GM21723 (cell line): Measurements from ENCODE around the gene PODN.

ENCODE experiments used
- ATAC-seq: cut with Tn5 transposase; IDR thresholded peaks from one replicate; pipeline ENCODE4 v1.9.1; 2021; ENCODE audit warnings: mild to moderate bottlenecking, moderate library complexity; ENCODE audit not compliant: unreplicated experiment

Gene PODN

GRCh38 chr1:53050310-53050709 lies 11.7 kb upstream of the PODN start:
- ATAC-seq = no peak

GRCh38 chr1:53051676-53052075 lies 10.3 kb upstream of the PODN start:
- no peak for ATAC-seq

GRCh38 chr1:53057127-53057526 lies 4.9 kb upstream of the PODN start:
- ATAC-seq = no peak

DNA sequence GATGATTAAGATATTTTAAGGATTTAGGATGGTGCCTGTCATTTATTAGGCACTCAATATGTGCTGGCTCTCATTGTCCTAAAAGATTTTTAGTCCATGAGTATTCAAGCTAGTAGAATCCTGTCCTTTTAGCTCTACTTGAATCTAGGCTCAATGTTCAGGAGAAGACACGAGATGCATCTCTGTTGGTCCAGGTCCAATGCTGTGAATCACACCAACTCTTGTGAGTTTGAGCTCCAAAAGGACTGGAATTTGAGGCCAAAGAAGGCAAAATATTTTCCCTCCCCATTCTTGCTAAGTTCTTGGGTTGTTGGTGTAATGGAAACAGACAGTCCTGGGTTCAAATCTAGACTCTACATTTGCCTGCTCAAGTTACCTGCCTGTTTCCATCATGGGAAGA lies 1.4 kb upstream of the PODN start:
- ATAC-seq = no peak

- no peak for ATAC-seq
Measured at GRCh38 chr1:53061123-53061858, 722 bp upstream of the PODN start.

DNA sequence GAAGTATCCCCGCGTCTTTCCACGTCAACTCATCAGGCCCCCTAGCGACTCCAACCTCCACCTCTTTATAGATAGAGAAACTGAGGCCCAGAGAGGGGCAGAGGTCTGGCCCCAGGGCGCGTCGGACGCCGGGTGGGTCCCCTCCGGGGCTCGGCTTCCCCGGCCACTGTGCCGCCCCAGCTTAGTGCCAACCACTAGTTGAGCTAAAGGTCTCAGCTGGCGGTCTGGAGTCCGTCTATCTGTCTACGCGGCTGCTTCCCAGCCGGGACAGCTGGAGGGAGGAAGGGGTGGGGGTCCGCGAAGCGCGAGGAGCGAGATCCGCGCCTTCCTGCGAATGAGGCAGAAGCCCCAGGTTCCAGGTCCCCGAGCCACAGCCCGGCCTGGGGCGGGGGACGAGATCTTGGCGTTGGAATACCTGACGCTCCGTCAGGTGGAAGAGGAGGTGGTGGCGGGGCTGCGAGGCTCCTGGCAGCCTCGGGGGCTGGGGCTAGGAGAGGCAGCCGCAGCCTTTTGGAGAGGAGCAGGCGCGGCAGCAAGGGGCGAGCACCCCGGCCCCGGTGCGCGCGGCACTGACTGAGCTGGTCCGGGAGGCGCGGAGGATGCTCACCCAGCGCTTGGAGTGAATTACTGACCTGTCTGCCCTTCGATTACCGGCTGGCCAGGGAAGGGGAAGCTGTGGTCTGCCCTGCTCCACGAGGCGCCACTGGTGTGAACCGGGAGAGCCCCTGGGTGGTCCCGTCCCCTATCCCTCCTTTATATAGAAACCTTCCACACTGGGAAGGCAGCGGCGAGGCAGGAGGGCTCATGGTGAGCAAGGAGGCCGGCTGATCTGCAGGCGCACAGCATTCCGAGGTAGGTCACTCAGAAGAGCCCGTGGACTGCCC lies 937 bp downstream of the PODN start:
- ATAC-seq = no peak

GRCh38 chr1:53063744-53064515 lies 1.9 kb downstream of the PODN start:
- no peak for ATAC-seq

DNA sequence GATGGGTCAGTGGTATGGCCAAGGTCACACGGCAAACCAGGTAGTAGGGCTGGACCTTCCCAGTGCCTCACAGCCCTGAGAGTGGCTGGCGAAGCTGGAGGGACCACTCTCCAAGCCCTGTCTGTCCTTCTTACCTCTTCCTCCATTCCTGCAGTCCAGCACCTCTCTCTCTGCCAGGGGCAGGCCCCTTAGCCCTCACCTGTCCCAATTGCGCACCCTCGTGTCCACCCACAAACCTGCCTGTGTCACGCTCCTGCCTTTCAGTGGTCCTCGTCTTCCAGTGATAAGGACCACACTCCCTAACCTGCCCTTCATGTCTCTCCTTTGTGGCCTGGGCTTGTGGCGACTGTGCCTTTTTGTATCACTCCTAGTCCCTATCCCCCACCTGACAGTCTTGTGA lies 3.4 kb downstream of the PODN start:
- ATAC-seq = no peak

DNA sequence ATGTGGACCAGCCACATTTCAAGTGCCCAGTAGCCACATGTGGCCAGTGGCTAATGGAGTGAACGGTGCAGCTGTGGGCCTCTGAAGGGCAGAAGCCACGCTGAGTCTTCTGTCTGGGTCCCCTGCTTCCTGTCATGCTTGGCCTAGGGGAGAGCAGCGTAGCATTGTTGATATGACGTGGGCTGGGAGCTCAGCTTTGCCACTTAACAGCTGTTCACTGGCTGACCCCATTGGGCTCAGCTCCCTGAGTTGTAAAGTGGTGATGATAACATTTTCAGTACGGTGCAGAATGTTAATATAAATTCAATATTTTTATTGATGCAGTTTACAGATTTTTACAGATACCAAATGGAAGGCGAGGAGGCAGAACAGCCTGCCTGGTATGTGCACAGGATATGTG lies 4.5 kb downstream of the PODN start:
- no peak for ATAC-seq

GRCh38 chr1:53066891-53067738 lies 5.1 kb downstream of the PODN start:
- ATAC-seq = no peak

- no peak for ATAC-seq
Measured at GRCh38 chr1:53067886-53068285, 5.9 kb downstream of the PODN start.

GRCh38 chr1:53068314-53069099 lies 6.5 kb downstream of the PODN start:
- ATAC-seq = no peak

- no peak for ATAC-seq
Measured at GRCh38 chr1:53069265-53069662, 7.3 kb downstream of the PODN start.

DNA sequence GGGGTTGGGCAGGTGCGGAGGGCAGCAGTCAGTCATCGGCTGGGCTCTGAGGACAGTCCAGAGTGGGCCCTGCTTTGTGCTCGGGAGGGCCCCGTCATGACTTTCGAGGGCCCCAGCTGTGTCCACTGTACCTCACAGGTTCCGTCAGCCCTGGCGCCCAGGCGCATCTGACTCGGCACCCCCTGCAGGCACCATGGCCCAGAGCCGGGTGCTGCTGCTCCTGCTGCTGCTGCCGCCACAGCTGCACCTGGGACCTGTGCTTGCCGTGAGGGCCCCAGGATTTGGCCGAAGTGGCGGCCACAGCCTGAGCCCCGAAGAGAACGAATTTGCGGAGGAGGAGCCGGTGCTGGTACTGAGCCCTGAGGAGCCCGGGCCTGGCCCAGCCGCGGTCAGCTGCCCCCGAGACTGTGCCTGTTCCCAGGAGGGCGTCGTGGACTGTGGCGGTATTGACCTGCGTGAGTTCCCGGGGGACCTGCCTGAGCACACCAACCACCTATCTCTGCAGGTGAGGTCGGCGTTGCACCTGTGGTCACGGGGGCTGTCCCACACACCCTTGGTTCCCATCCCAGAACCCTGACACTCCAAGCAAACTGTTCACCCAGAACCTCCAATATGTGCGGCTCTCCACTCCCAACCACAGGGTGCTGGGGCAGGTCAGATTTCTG lies 7.8 kb downstream of the PODN start:
- no peak for ATAC-seq

DNA sequence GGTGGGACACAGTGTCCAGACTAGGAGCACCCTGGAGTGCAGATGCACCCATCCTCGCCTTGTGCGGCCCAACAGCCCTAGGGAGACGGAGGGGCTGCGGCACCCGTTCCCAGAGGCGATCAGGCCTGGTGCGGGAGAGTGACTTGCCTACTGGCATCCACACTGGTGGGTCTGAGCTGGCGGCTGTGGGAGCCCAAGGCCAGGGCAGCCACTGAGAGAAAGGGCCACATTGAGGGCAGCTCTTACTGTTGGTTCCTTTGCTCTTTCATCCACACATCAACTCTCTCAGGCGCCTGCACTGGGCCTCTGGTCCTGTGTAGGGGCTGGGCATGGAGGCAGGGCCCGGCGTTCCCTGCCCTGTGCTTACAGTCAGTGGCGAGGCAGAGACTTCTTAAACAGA lies 8.6 kb downstream of the PODN start:
- no peak for ATAC-seq

GRCh38 chr1:53071167-53071865 lies 9.3 kb downstream of the PODN start:
- ATAC-seq = no peak

GRCh38 chr1:53071915-53072314 lies 9.9 kb downstream of the PODN start:
- no peak for ATAC-seq

GRCh38 chr1:53073287-53073686 lies 11.3 kb downstream of the PODN start:
- no peak for ATAC-seq

- no peak for ATAC-seq
Measured at GRCh38 chr1:53073868-53074311, 11.9 kb downstream of the PODN start.
